GM12878 (cell line): ENCODE results near the gene UCKL1. TPM values are rescaled to one million over a fixed set of nuclear protein-coding genes. Genes with fewer than 3 reads are reported as not detected.

Source experiments
- ATAC-seq: fragments of 200-7000 bp; cut with Tn5 transposase; 3 replicates; pipeline ENCODE4 v1.9.1; 2020; ENCODE audit warnings: mild to moderate bottlenecking, moderate library complexity
- BruUV-seq: library from RNA; stranded (reverse); fragments of 400-500 nt; replicated peaks from 2 replicates; lab custom pipeline; 2021; lab: Mats Ljungman, UMichigan
- CTCF ChIA-PET: fragments of 300-600 bp; sonication (Branson Sonifier 250); formaldehyde crosslinking; extraction: SDS; loops from one replicate; lab custom pipeline; 2021; ENCODE audit warnings: inconsistent platforms; lab: Yijun Ruan, JAX
- POLR2A ChIA-PET: fragments of 350-600 bp; formaldehyde crosslinking; extraction: SDS; loops from one replicate; lab custom pipeline; 2021; ENCODE audit warnings: inconsistent platforms; lab: Charles Lee
- RAD21 ChIA-PET: fragments of 300-600 bp; sonication (Branson Sonifier 250); formaldehyde crosslinking; loops from one replicate; lab custom pipeline; 2023; ENCODE audit warnings: antibody characterized with exemption; ENCODE audit not compliant: unreplicated experiment; lab: Charles Lee
- SMC1A ChIA-PET: fragments of 300-600 bp; sonication (Branson Sonifier 250); formaldehyde crosslinking; loops from one replicate; lab custom pipeline; 2023; ENCODE audit not compliant: unreplicated experiment, uncharacterized antibody; lab: Charles Lee
- DNase-seq: peaks from one replicate; pipeline ENCODE4 v3.0.0-alpha.2; 2011; ENCODE audit warnings: low read depth, low spot score
- FAIRE-seq: peaks from 3 replicates; lab custom pipeline; 2011; peaks lifted over from hg19 to GRCh38; lab: Jason Lieb, UNC
- H2AFZ ChIP-seq: 2 replicates; pipeline ENCODE4 v1.6.0; 2011; ENCODE audit warnings: low read depth, low read length, control low read depth; ENCODE audit not compliant: control insufficient read depth
- H3K27ac ChIP-seq: 2 replicates; pipeline ENCODE4 v1.5.1; 2011; ENCODE audit warnings: control low read depth; ENCODE audit not compliant: control insufficient read depth, insufficient read depth
- H3K27me3 ChIP-seq, 2 experiments: replicated peaks in 1 of 2; 2 replicates each; pipeline versions ENCODE4 v1.6.0 to v1.6.1; 2011; ENCODE audit warnings: low read length in 1 of 2; ENCODE audit not compliant: control insufficient read depth in 2 of 2, insufficient read depth in 2 of 2
- H3K36me3 ChIP-seq, 2 experiments: 2 replicates each; pipeline ENCODE4 v1.5.1; 2011; ENCODE audit warnings: low read length in 1 of 2; ENCODE audit not compliant: control insufficient read depth in 2 of 2, insufficient read depth in 2 of 2
- H3K4me1 ChIP-seq: 2 replicates; pipeline ENCODE4 v1.6.1; 2011; ENCODE audit warnings: mild to moderate bottlenecking, low read length, moderate library complexity, mixed read lengths; ENCODE audit not compliant: control insufficient read depth, insufficient read depth
- H3K4me2 ChIP-seq: 2 replicates; pipeline ENCODE4 v1.6.0; 2011; ENCODE audit warnings: control low read depth; ENCODE audit not compliant: control insufficient read depth, insufficient read depth
- H3K4me3 ChIP-seq: fragments of 200-600 bp; sonication (generic); 2 replicates; pipeline ENCODE4 v1.5.1; 2016
- H3K79me2 ChIP-seq: 2 replicates; pipeline ENCODE4 v1.6.0; 2011; ENCODE audit warnings: low read length; ENCODE audit not compliant: control insufficient read depth, insufficient read depth
- H3K9ac ChIP-seq: 2 replicates; pipeline ENCODE4 v1.8.0; 2011; ENCODE audit warnings: low read length, control low read depth, mixed read lengths; ENCODE audit not compliant: control insufficient read depth, insufficient read depth
- H3K9me3 ChIP-seq: replicated peaks from 3 replicates; pipeline ENCODE4 v1.5.1; 2011; ENCODE audit warnings: mild to moderate bottlenecking, low read length; ENCODE audit not compliant: control insufficient read depth, insufficient read depth
- H4K20me1 ChIP-seq: 2 replicates; pipeline ENCODE4 v1.6.0; 2011; ENCODE audit not compliant: control insufficient read depth, insufficient read depth
- ATF2 ChIP-seq: IDR thresholded peaks from 2 replicates; pipeline ENCODE4 v1.6.1; 2012; ENCODE audit warnings: low read length, inconsistent platforms
- CHD2 ChIP-seq: IDR thresholded peaks from 2 replicates; pipeline ENCODE4 v1.6.1; 2011; ENCODE audit warnings: low read depth, low read length, improper control_type of control experiment, borderline replicate concordance
- FOXK2 ChIP-seq: fragments of 450-650 bp; IDR thresholded peaks from 2 replicates; pipeline ENCODE4 v1.6.1; 2017; ENCODE audit warnings: mild to moderate bottlenecking, moderate library complexity
- HDGF ChIP-seq: fragments of 450-650 bp; IDR thresholded peaks from 2 replicates; pipeline ENCODE4 v1.6.1; 2016; ENCODE audit warnings: antibody characterized with exemption
- IRF5 ChIP-seq: fragments of 450-650 bp; IDR thresholded peaks from 2 replicates; pipeline ENCODE4 v1.6.1; 2017; ENCODE audit warnings: borderline replicate concordance
- POLR2A ChIP-seq: IDR thresholded peaks from 2 replicates; pipeline ENCODE4 v1.6.1; 2011; ENCODE audit warnings: low read depth, mild to moderate bottlenecking, low read length
- SIX5 ChIP-seq: IDR thresholded peaks from 2 replicates; pipeline ENCODE4 v1.6.1; 2011; ENCODE audit warnings: mild to moderate bottlenecking, low read depth, low read length, moderate library complexity; ENCODE audit not compliant: severe bottlenecking
- ZBTB4 ChIP-seq: fragments of 450-650 bp; formaldehyde crosslinking; IDR thresholded peaks from 2 replicates; pipeline ENCODE4 v1.4.0; 2022; ENCODE audit warnings: mild to moderate bottlenecking, moderate library complexity
- ZSCAN29 ChIP-seq: fragments of 450-650 bp; IDR thresholded peaks from 2 replicates; pipeline ENCODE4 v1.6.1; 2017; ENCODE audit warnings: mild to moderate bottlenecking, moderate library complexity
- WGBS: methylation state at CpG from one replicate; pipeline ENCODE4 v1.1.6; 2016; ENCODE audit warnings: low lambda C conversion rate; ENCODE audit not compliant: insufficient replicate concordance, insufficient coverage; ENCODE audit errors: missing lambda C conversion rate; 5-methylcytosine and 5-hydroxymethylcytosine counted together
- in situ Hi-C: fragments of 300-500 bp; cut with MboI; formaldehyde crosslinking; loops from 9 replicates; pipeline ENCODE4 v1.14.3; 2018; ENCODE audit warnings: mixed read lengths
- intact Hi-C: fragments of 100-400 bp; cut with micrococcal nuclease; formaldehyde crosslinking; loops from one replicate; pipeline ENCODE4 v1.14.2; 2022; ENCODE audit not compliant: unreplicated experiment
- polyA plus RNA-seq, 11 experiments: library from polyadenylated mRNA; depleted of rRNA in 4 of 11; unstranded in 6 of 11; stranded (reverse) in 5 of 11; fragments of >200 nt; fragmentation: Nextera tagmentation in 4 of 11; fragmentation: Illumina TruSeq in 1 of 11; extraction: Ambion mirVana in 4 of 11; extraction: Trizol in 1 of 11; gene quantifications; 1 replicate in 1 of 11; 2 replicates in 10 of 11; pipeline versions ENCODE4 v1.2.1 to v1.2.3, GENCODE V29; 2011 to 2016; ENCODE audit warnings: inconsistent platforms in 2 of 11, missing spikeins in 2 of 11, low read depth in 1 of 11
- total RNA-seq, 4 experiments: library from RNA; depleted of rRNA in 3 of 4; stranded (reverse); fragments of >200 nt in 3 of 4; fragmentation: Illumina TruSeq in 1 of 4; extraction: Trizol in 1 of 4; gene quantifications; 2 replicates each; pipeline versions ENCODE4 v1.2.1 to v1.2.3, GENCODE V29; 2013 to 2021

The UCKL1 gene
- total and polyA plus RNA-seq, 10 of the 15 experiments (the other 5 are each of a cell fraction or from before 2014, with no cell fraction given) = 2.4 to 36.3 (median 24.8) TPM

GRCh38 chr20:63979229-63979556 lies 23.0 kb upstream of the UCKL1 start:
- in situ Hi-C loops = no loop called here
- TF ChIP-seq FOXK2 (no peak), ZSCAN29 (no peak), CHD2 (no peak), SIX5 (no peak), ZBTB4 (CRISPR knock-in tag) (no peak), ATF2 (no peak), HDGF (no peak), POLR2A (peak; percentile 23; the same call in 1 of the 2 replicates), IRF5 (no peak)
- BruUV-seq = no TSS peak

More at GRCh38 chr20:63979229-63979556, 23.0 kb upstream of the UCKL1 start:
- Histone ChIP-seq H3K4me2 (peak overlapping the region; percentile 93), H3K9me3 (no peaks in the 10 kb centered on the region), H4K20me1 (no peaks in the 10 kb centered on the region), H3K27ac (peak overlapping the region; percentile 92), H3K27me3 (no peaks in the 10 kb centered on the region), H3K9ac (peak overlapping the region; percentile 68), H3K36me3 (peaks cover 8 to 15% of the 10 kb centered on the region in 2 experiments; a peak in 3 of 4 replicates), H3K4me3 (peak overlapping the region; percentile 96), H2AFZ (no peak overlapping the region; the same call in 1 of the 2 replicates), H3K79me2 (peaks cover 59% of the 10 kb centered on the region), H3K4me1 (peaks cover 23% of the 10 kb centered on the region)
- SMC1A ChIA-PET = interaction anchor here (1.5 to 4.1 kb wide), 5 partner anchors 29 to 86 kb away, joined by 4 to 52 read pairs (median 9); partner anchors contain the start of gene C20orf204
- FAIRE-seq = no peak
- intact Hi-C loops = no loop called here
- POLR2A ChIA-PET = interaction anchor here (0.7 to 4.1 kb wide), 6 partner anchors 35 to 928 kb away, joined by 4 to 63 read pairs (median 8); partner anchors contain the start of genes C20orf204, OPRL1 and RGS19
- CTCF ChIA-PET = interaction anchor here (1.8 to 2.5 kb wide), 6 partner anchors 25 to 441 kb away, joined by 4 to 67 read pairs (median 10); partner anchors contain the start of genes C20orf204 and TPD52L2
- no peak for DNase-seq
- RAD21 ChIA-PET = interaction anchor here (1.0 to 4.4 kb wide), 9 partner anchors 24 to 442 kb away, joined by 3 to 92 read pairs (median 7); partner anchors contain the start of genes ARFRP1, C20orf204, PTK6 and ZGPAT
- WGBS = 0% methylated on average over 37 of the region's 47 CpGs
- no peak for ATAC-seq
